Stimulated activated CD8-positive, alpha-beta memory T cell treated with anti-CD3 and anti-CD28 coated beads, Interleukin-7, amount 100 ng/mL, for 1 hour (primary cell): Measurements from ENCODE around the gene HSPA1B.
"Not testable (repeated sequence)": the region's sequence is repeated elsewhere in the genome, so short reads cannot be mapped to it uniquely, and the experiment has no call there.

Experiments
- DNase-seq, 2 donors: peaks; one replicate each; pipeline ENCODE4 v3.0.0-alpha.2; 2020; ENCODE audit warnings: low read depth in 2 of 2

The HSPA1B gene

DNA sequence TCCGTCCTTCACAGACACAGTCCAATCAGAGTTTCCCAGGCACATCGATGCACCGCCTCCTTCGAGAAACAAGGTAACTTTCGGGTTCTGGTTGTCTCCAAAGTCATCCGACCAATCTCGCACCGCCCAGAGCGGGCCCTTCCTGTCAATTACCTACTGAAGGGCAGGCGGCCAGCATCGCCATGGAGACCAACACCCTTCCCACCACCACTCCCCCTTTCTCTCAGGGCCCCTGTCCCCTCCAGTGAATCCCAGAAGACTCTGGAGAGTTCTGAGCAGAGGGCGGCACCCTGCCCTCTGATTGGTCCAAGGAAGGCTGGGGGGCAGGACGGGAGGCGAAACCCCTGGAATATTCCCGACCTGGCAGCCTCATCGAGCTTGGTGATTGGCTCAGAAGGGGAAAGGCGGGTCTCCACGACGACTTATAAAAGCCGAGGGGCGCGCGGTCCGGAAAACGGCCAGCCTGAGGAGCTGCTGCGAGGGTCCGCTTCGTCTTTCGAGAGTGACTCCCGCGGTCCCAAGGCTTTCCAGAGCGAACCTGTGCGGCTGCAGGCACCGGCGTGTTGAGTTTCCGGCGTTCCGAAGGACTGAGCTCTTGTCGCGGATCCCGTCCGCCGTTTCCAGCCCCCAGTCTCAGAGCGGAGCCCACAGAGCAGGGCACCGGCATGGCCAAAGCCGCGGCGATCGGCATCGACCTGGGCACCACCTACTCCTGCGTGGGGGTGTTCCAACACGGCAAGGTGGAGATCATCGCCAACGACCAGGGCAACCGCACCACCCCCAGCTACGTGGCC, at the start of gene HSPA1B:
Gene HSPA1B (plus strand): TSS at position 453 of the 794 bp plus-strand sequence. CDS start 213 bp downstream, at position 666.
- peak; percentile 78 to 81 for DNase-seq

DNA sequence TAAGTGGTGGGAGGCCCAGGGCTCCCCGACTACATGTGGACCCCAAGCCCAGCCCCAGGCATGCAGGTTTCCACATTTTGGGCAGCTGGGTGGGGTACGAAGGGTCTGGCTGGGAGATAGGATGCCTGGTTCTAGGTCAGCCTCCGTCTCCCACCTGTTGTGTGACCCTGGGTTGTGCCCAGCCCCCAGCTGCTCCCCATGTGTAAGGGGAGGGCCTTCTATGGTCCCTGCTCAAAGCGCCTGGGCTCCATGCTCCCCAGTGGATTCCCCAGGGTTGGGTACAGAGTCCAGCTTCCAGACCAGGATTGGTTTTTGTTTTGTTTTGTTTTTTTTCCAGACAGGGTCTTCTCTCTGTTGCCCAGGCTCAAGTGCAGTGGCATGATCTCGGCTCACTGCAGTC, 49.3 kb upstream of the HSPA1B start:
- no peak for DNase-seq

DNA sequence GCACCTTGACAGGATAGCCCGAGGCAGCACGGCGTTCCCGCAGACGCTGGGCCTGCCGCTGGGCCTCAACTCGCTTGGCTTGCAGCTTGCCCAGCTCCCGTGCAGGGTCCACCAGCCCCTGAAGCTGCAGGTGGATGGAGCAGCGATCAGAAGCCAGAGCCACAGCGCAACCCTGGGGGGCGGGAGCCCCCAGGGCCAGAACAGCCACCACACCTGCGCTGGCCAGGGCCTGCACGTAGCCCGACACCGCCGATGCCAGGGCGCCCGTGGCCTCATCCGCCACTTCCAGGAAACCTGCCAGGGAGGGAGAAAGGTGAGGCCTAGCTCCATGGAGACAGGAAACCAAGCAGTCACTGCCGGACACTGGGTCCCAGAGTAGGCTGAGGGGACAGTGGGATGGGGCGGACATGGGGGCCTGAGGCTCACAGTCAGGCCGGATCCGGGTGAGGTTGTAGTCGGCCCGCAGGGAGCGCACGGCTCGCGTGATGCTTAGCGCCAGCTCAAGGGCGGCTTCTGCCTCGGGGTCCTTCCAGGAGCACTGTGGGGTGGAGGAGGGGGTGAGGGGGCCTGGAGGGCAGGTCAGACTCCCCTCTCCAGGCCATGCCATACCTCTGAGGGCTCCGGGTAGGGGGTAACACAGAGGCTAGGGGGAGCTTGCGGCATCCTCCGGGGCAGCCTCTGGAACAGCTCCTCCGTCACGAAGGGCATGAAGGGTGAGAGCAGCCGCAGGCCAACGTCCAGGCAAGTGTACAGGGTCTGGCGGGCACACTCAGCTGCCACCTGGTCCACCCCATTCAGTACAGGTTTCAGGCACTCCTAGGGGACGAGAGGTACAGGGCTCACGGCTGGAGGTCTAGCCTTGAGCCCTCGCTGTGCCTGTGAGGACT, 48.3 kb upstream of the HSPA1B start:
- no peak for DNase-seq

DNA sequence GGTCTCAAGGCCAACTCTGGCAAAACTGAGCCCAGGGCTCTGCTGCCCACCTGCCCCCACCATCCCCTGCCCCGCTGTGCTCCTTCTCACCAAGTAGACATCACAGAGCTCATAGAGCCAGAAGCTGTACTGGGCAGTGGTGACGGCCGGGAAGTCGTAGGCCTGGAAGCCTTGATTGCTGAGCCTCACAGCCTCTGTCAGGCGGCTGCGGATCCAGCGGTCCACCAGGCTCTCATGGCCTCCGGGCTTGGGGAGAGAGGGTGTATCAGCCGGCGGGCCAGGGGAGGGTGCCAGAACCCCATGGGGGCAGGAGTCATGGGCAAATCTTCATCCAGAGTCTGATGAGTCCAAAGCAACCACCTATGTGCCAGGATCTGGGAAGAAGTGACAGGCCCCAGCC, 47.6 kb upstream of the HSPA1B start:
- DNase-seq: no peak

DNA sequence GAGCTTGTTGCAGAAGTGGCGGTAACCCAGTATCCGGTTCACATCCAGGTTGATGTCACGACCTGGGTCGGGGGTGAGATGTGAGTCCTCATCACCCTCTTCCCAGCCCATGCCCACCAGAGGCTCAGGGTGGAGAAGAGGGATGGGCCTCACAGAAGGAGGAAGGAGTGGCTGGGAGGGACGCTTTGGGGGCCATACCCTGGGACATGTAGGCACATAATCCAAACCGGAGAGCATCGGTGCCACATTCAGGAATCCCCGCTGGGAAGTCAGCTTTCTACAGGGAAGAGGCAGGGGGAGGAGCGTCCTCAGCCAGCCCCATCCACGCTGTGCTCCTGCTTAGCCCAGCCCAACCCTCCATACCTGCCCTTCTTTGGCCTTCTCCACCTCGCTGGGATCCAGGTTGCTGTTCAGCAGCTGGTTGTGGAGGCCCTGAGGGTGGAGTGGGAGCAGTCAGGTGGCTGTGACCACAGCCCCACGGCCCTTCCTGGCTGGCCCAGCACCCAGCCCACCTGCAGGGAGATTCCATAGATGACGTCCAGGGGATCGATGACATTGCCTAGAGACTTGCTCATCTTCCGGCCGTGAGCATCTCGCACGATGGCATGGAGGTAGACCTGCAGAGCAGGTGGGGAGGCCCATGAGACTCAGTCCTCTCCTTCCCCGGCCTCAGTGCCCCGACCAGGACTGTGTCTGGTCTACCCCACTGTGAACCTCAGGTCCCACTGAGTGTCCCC, 46.9 kb upstream of the HSPA1B start:
- DNase-seq: no peak

DNA sequence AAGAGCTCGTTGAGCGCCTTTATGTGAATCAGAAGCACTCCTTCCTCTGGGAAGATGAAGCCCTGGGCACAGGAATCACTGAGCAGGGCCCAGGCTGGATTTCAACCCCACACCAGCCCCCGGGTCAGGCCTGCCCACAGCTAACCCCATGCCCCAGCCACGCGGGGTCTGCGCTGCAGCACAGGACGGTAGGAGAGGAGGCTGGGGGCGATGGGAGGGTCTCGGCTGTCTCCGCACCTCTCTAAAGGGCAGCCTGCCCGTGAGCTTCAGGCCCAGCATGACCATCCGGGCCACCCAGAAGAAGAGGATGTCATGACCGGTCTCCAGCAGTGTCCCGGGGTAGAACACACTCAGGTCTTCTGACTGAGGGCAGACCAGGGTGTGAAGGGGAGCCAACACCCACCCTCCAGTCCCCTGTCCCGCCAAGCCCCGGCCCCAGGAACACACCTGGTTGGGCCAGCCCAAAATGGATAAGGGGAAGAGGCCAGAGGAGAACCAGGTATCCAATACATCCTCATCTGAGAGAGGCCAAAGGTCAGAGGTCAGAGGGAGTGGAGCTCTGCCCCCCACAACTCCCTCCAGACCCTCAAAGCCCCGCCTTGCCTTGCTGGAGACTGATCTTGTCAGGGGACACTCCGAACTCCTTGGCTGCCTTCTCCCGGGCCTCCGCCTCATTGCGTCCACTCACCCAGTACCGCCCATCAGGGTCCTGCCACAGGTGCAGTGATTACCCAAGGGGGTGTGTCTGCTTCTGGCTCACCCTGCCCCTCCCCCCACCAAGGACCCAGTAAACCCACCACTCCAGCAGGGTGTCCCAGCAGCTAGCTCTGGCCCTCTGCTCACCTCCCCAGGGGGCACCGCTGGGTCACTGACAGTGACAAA, 46.1 kb upstream of the HSPA1B start:
- DNase-seq: no peak

DNA sequence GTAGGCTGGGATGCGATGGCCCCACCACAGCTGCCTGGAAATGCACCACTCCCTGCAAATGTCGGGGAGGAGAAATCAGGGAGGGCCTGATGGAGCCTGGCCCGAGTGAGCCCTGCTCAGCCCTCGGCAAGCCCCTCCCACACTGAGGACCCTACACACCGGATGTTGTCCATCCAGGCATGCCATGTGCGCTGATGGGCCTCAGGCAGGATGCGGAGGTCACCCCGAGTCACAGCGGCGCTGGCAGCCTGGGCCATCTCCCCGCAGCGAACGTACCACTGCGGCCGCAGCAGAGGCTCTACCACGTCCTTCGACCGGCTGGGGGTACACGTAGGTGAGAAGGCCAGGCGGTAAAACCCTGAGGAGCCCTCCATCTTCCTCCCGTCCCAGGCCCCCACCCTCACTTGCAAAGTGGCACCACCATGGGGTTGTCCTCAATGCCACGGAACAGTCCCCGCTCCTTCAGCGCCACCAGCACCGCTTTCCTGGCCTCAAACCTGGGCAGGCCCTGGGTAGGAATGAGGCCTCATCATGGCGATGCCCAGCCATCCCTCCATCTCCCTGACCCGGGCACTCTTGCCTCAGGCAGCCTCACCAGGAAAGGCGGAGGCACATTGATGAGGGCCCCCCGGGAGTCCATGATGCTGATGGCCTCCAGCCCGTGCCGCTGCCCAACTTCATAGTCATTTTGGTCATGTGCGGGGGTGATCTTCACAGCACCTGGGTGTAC, 45.2 kb upstream of the HSPA1B start:
- no peak for DNase-seq

DNA sequence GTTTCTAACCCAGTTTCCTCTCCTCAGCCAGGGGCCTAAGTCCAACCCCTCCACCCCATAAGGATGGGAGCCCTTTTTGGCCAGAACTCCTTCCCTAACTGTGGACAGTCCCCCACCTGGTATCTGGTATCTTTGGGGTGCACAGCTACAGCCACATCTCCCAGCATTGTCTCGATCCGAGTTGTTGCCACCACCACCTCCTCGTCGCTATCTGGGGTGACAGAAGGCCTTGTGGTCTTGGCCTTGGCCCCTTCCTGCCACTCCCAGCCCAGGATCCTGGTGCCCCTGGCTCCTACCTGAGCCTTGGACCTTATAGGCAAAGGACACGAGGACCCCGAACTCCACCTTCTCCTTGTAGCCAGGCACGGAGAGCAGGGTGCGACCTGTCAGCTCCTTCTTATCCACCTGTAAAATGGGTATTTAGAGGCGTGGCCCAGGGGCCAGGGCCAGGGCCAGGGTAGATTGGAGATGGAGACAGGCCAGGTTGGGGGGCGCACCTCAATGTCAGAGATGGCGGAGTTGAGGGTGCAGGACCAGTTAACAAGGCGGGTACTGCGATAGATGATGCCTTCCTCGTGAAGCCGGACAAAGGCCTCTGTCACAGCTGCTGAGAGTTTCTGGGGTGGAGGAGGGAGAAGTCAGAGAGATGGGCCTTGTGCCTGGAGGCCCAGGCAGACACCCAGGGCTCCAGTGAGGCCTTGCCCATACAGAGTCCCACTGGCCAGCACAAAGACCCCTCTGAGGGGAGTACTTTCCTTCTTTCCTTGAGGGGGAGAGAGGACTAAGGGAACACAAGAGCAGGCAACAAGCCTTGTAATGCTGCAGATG, 43.2 kb upstream of the HSPA1B start:
- no peak for DNase-seq

DNA sequence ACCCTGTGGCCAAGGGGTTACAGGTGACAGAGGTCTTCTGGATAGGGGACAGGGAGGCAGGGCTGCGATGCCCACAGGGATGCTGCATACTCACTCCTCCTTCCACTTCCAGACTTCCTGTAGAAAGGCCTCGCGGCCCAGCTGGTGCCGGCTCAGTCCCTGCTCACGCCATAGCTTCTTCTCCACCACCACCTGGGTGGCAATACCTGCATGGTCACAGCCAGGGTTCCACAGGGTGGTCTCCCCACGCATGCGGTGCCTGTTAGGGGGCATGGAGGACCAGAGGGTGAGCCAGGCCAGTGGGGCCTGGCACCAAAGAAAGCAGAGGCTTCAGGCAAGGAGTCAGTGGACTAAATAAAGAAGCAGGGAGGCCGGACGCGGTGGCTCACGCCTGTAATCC, 42.1 kb upstream of the HSPA1B start:
- no peak for DNase-seq

DNA sequence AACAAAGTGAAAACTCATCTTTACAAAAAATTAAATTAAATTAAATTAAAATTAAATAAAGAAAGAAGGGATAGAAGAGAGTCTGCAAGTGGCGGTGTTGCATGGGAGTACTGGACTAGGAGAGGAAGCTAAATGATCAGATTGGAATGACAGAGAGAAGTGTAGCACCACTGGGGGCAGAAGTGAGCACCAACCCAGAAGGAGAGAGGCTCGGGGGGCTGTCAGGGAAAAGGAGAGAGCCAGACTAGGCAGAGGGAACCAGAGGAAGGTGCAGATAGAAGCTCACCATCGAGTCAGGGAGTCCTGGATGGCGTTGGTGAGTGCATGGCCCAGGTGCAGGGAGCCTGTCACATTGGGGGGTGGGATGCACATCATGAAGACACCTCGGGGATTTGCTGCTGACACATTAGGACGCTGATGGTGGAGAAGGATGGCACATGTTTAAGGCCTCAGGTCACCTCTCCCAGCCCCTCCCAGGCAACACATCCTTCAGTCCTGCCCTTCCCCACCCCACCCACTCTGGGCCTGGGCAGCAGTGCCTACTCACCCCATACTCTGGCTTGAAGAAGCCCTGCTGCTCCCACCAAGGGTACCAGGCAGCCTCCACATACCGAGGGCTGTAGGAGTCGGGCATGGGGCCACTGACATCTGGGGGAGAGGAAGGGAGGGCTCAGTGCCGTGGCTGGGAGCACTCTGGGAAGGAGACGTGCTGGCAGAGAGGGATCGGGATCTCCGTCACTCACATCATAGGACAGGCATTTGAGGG, 36.0 kb upstream of the HSPA1B start:
- no peak for DNase-seq

DNA sequence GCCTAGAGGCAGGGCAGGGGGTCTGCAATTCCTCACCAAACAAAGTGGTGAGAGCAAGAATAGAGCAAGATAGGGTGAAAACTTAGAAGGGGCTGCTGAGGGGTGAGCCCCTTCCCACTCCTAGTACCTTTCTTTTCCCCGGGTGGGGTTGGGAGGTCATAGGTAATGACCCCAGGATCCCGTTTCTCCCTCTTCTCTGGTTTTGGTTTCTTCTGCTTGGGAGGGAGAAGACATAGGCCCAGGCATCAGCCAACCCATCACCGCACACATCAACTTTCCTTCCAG, 35.5 kb upstream of the HSPA1B start:
- DNase-seq: no peak

DNA sequence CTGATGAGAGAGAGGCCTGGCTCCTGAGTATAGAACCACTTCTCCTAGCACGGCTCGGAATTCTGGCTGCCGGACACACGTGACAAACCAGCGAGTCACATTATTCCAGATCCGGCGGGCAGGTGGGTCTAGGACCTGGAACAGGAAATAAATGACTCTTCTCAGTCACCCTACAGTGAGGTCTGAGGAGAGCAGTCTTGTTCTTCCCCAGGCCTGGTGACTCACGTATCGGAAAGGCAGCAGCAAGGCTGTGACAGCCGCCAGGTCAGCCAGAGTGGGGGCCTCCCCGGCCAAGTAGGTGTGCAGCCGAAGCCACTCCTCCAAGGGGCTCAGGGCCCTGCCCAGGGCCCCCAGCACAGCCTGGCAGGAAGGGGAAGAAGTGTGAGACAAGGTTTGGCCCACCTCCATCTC, 34.8 kb upstream of the HSPA1B start:
- no peak for DNase-seq

DNA sequence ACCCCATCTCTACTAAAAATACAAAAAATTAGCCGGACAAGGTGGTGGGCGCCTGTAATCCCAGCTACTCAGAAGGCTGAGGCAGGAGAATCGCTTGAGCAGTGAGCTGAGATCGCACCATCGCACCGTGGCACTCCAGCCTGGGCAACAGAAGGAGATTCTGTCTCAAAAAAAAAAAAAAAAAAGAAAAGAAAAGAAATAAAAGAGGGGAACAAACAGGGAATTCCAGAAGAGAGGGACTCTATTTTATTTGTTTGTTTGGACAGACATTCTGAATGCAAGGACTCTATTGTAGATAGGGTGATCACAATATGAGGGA, 33.7 kb upstream of the HSPA1B start:
- DNase-seq: not testable (repeated sequence)

DNA sequence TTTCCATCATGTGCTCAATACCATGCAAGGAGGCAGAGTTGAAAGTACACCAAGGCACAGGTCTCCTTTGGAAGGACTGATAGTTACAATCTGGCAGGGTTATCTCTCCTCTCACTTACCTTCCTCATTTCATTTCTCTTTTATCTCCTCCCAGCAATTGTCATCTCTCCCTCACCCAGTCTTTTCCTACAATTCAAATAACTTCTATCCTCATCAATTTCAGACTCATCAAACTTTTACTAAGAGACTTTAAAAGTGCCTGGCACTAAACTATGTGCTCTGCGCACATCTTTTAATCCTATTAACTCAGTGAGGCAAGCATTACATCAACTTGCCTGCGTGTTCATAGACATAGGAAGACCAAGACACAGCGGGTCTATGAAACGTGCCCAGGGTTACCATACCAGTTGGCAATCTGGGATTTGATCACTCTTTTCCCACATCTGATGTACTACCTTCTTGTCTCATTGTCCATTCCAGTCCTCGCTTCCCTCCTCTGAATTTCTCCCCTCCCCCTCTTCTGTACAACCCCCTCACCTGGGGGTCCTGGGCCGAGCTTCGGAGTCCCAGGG, 33.2 kb upstream of the HSPA1B start:
- DNase-seq: no peak

DNA sequence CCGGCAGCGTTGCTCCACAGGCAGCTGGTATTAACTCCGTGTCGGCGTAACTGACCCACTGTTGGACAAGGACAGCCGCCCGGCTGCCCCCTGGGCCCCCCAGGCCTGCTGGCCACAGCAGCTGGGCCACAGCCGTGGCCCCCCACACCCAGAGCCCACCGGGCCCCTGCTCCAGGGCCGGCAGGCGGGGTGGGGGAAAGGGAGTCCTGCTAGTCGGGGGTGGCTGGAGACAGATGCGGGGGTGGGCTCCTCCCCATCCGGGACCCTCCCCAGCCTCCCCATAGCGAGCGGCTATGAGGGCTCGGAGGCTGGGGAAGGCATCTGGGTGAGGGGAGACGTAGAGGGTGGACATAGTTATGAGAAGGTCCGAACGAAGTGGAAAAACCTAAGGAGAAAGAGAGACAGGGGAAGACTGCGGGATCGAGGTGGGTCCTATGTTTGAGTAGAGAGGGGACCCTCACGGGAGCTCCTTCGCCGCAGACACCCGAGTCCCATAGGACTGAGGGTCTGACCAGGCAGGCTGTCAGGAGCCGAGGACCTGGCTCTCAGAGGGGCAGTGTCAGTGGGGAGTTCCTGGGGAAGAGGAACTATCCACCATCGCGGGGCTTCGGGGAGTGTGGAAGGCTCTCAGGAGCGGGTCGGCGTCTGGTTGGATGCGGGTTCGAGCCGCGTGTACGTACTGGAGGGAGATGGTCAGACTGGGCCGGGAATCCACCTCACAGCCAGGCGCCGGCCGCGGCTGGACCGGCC, 32.5 kb upstream of the HSPA1B start:
- no peak for DNase-seq

DNA sequence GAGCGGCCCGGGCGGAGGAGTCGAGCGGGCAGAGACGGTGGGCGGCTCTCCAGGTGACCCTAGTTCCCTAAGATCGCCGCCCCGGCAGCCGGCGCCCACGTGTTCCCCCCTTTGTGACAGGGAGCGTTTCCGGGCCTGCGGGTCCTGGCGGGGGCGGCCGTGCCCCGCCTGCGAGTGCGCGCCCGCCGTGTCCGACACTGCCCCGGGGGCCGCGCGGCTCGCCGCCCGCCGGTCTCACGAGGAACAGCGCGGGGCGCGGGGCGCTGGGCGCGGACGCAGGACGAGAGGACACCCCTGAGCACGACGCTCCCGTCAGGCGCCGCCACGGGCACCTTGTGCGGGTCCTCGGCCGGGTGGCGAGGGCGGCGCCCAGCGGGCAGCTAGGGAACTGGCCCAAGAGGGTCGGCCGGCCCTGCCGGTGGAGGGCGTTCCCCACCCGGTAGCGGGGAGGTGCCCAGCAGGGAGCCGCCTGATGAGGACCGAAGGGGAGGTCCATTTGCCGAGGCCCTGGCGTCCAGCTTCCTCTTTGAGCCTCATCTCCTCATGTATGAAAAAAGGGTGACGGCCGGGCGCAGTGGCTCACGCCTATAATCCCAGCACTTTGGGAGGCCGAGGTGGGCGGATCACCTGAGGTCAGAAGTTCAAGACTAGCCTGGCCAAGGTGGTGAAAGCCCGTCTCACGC, 31.8 kb upstream of the HSPA1B start, which contains the start of gene VARS1:
Gene VARS1 (minus strand): TSS at position 137 of the 683 bp plus-strand sequence. CDS start 535 bp downstream, outside the sequence.
- DNase-seq: peak; percentile 66

DNA sequence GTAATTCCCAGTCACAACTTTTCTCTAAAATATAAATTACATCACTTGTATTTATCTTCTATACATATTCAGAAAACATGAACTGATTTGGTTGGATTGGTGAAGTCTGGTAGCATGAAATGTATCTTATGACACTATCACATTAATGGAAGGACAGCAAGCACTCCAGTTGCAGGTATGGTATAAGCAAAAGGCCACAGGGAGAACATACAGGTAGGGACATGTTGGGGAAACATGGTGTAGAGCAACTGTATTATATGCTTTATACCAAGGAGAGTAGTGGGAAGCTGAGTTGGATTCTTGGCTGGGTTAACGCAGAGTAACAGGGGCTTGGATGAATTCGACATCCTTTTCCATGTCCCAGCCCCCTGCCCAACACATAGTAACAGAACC, 30.5 kb upstream of the HSPA1B start:
- DNase-seq: no peak
